ENCODE results near the gene SDC3.

DNA sequence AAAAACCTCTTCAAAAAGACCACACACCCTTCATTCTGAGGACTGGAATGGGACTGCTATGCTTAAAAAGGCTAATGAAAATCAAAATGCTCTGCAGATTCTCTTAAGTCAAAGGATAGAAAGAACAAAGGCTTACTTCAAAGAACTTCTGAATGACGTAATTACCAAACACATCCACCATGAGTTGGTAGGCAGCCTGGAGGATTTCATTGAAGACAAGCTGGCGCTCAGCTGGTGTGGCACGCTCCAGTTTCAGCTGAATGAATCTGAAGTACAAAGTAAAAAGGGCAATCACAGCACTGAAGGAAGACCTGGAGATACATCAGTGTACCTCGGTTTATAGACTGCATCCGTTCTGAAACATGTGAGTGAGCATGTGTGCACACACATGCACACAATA, 43.5 kb upstream of the SDC3 start:
- TF ChIP-seq EZH2 (IDR thresholded peaks at IDR 0.05; ENCODE audit: borderline replicate concordance, insufficient read depth, low read depth, low read length, poor library complexity, severe bottlenecking) (no peak), CTCF (IDR thresholded peaks at IDR 0.05) (no peak)

All from B cell (primary cell).